NCI-H2029 (cell line): ENCODE measurements around the gene SPTB.

Experiments
- DNase-seq: peaks from one replicate; lab custom pipeline; 2025; lab: John Stamatoyannopoulos, UW

Gene SPTB

GRCh38 chr14:64729386-64730060, 150.2 kb downstream of the SPTB start:
- no peak for DNase-seq

GRCh38 chr14:64728856-64729255, 150.9 kb downstream of the SPTB start:
- DNase-seq, result no peak

DNA sequence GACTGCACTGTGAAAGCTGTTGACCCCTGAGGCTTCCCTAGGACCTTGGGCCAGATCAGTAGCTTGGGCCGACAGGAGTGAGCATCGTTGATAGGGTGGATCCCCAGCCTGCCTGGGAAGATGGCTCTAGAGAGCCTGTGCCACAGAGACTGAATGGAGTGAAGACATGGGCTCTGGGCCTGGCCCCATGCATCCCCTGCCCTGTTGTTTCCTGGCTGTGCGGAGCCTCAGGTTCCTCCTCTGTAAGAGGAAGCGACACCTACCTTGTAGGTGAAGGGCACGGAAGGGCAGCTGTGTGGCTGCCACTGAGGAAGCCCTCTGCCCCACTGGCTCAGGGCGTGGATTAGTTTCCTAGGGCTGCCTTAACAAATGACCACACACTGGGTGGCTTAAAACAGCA, 151.6 kb downstream of the SPTB start:
- no peak for DNase-seq

DNA sequence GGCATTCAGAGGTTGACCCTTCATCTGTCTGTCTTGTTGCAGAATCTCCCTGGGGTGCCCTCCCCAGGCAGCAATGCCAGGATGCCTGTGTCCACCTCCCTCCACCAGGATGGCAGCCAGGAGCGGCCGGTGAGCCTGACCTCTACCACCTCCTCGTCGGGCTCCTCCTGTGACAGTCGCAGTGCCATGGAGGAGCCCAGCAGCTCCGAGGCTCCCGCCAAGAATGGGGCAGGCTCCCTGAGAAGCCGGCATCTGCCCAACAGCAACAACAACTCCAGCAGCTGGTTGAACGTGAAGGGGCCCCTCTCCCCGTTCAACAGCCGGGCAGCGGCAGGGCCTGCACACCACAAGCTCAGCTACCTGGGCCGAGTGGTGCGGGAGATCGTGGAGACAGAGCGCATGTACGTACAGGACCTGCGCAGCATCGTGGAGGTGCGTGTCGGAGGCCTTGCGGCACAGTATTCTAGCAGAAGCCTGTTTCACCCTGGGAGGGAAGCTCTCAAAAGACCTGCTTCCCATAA, 152.1 kb downstream of the SPTB start:
- DNase-seq, result no peak

DNA sequence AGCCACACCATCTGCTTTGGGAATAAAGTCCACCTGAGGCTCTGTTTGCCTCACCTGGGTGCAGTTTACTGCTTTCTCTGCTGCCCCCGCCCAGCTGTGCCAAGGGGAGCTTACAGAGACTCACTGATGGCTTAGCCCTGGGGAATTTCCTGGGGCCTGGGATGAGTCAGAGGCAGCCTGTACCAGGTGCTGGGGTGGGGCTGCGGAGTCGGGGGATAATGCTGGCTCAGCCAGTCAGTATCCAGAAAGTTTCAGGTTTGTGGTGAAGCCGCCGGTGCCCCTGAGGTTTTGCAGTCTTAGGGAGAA, 153.2 kb downstream of the SPTB start:
- no peak for DNase-seq

GRCh38 chr14:64725879-64726584, 153.7 kb downstream of the SPTB start:
- no peak for DNase-seq

- no peak for DNase-seq
Observed at GRCh38 chr14:64725261-64725815, 154.4 kb downstream of the SPTB start.

GRCh38 chr14:64724578-64724930, 155.2 kb downstream of the SPTB start:
- no peak for DNase-seq

DNA sequence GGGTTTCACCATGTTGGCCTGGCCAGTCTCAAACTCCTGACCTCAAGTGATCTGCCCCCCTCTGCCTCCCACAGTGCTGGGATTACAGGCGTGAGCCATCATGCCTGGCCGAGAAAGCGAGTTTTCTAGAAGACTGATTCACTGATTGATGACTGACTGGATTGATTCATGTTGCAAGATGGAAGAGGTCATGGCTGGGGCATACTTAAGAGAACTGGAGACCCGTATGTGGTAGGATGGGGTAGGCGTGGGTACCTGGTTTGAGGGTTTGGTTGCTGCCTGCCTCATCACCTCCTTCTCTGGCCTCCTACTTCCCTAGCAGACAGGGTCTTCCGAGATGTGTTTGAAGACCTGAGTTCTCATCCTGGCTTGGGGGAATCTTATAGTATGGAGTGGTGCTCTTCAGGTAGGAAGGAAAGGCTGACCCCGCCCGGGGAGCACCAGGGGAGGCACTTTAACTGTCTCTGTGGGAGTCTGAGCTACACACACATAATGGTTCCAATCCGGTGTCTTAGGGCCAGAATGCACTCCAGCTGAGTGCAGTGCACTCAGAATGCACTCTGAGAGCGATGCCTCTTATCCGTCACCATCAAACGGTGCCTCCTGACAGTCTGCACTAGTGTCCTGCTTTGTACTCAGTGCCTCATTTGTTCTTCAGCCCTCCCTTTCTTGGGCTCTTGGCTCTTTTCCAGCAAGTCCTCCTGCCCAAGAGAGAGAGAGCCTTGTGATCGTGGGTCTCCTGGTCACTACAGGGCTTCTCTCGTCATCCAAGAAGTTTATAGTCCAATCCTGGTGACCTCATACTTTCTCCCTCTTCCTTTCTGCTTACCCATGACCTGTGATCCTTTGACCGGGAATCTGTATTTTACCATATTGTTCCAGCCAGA, 155.8 kb downstream of the SPTB start:
- no peak for DNase-seq

DNA sequence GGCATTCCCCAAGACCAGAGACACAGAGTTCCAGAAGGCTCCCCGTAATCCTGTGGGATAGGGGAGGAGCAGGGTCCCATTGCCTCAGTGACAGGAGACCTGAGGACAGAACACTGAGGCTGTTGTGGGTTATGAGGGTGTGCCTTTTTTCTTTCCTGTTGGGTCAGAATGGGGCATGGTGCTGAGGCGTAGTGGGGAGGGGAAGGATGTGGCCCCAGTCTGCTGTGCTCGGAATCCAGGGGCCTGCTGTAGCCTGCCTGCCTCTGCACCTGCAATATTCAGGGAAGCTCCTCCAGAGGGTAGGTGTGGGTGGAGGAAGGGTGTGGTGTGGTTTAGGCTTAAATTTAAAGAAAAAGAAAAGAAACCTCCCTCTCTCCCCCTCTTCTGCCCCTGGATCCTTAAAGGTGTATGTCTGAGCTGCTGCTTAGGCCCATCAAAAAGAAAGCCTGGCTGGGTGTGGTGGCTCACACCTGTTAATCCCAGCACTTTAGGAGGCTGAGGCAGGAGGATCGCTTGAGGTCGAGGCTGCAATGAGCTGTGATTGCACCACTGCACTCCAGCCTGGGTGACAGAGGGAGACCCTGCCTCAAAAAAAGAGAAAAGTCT, 156.8 kb downstream of the SPTB start:
- no peak for DNase-seq

DNA sequence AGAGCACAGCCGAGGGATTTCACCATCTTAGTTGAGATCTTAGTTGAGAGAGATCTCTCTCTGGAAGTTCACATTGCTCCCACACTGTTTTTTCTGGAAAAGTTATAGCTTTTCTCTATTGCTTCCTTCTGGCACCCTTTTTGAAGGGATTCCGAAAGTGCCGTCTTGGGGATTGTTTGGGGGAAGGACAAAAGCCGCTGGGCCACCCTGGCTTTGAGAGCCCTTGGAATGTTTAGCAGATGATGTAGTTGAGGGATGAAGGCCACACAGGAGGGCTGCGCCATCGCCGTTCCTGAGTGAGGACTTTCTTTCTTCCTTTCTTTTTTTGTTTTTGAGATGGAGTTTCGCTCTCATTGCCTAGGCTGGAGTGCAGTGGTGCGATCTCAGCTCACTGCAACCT, 157.8 kb downstream of the SPTB start:
- DNase-seq, result no peak

- DNase-seq, result no peak
Observed at GRCh38 chr14:64721391-64721791, 158.3 kb downstream of the SPTB start.

GRCh38 chr14:64720131-64720576, 159.6 kb downstream of the SPTB start:
- DNase-seq, result peak; percentile 64

DNA sequence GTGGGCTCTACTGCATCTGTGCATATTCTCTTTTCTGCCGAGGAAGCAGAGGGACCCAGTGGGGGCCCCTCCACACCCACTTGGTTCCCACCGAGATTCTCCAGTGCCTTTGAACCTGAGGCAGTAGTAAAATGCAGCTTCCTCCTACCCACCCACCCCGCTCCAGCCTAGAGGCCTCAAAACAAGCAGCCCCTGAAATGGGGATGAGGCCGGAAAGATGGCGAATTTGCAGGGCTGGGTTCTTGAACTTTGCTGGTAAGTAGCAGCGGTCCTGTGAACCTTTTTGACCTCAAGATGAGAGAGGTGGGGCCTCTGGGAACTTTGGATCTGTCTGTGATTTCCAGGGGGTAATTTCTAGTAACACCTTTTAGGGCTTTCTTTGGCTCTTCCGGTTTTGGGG, 160.1 kb downstream of the SPTB start:
- no peak for DNase-seq

DNA sequence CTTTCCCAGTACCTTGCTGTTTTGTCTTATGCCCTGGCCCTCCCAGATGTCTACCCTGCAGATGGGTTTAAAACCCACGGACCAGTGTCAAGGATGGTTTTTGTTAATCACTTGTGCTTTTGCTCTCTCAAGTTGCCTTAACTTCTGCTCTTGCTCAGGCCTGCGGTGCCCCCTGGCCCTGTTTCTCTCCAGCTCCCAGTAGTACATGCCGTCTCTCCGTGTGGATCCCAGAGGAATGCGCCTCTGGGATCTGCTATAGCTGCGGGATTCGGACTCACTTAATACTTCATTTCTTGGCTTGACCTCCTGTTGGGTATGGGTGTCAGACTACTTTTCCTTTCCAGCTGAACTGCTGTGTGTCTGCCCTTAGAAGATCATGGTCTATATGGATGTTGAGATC, 160.9 kb downstream of the SPTB start:
- DNase-seq, result no peak

DNA sequence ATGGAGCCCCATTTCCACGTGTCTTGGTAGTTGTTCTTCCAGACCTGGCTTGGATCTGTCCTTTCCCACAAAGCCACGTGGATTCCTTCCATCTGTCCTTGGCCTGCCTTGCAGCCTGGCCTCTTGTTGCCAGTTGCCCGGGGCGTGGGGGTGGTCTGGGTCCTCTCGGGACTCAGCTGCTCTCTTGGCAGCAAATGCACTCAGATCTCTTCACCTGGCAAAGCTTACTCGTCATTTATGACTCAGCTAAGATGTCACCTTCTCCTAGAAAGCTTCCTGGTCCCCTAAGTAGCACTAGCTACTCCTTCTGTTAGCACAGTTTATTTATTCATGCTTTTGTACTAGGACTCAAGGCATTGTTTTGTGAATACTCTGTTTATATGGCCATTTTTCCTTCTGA, 161.8 kb downstream of the SPTB start:
- DNase-seq, result peak; percentile 53

- DNase-seq, result no peak
Observed at GRCh38 chr14:64715628-64716412, 163.9 kb downstream of the SPTB start.

DNA sequence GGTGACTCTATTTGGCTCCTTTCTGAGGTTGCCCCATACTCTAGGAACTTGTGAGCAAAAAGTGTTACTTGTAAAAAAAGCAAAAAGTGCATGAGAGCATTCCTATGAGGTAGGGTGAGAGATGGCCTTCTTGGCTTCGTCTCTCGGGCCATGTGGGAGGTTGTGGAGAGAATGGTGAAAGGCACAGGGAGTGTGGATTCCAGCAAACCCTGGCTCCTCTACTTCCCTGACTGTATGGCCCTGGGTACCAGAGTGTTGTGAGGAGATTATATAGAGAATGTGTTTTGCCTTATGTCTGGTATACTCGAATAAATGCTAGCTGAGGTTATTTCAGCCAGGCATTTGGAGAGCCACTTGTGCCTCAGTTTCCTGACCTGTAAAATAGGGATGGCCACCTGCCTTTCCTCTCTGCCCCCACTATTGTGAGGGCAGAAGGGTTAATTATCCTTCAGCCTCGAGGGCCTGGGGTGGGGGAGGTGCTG, 164.5 kb downstream of the SPTB start:
- no peak for DNase-seq

DNA sequence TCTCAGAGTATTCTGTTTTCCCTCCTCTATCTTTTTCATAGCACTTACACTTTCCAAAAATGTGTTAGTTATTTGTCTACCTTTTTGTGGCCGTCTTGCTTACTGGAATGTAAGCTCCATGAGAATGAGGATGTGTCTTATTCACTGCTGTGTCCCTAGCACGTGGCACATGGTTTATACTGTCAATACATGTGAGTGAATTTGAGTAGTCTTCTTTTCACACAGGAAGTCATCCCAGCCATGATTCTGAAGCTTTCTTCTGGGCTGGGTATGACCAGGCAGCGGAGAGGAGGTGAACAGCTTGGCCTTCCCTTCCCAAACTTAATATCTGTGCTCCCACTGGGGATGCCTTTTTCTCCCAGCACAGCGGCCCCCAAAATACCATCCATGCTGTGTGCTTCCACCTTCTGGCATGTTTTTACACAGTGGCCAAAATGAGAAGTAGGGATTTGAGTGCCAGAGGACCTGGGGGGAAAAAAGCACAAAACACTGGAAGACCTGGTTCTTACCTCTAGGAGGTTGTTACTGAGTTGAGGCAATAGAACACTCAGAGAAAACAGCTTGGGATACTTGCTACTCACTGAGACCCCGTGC, 165.2 kb downstream of the SPTB start:
- DNase-seq, result no peak

DNA sequence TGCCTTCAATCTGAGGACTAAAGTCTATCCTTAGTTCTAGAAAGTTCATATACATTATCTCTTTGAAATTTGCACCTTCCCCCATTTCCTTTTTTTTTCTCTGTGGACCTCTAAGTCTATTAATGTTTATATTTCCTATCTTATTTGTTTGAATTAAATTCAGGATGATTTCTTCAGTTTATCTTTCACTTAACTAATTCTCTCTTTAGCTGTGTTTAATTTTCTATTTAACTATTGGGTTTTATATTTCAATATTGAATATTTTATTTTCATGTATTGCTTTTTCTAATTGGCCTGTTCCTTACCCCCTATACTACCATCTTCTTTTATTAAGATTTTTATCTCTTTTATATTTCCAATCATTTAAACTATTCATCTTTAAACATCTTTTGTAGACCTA, 166.0 kb downstream of the SPTB start:
- no peak for DNase-seq

- DNase-seq, result no peak
Observed at GRCh38 chr14:64711039-64711438, 168.7 kb downstream of the SPTB start.
